Measurements from ENCODE around the gene KCNH8. TPM values are rescaled to one million over a fixed set of nuclear protein-coding genes. Genes with fewer than 3 reads are reported as not detected.

Gene KCNH8
- total and polyA plus RNA-seq, 10 of the 15 experiments (the other 5 are each of a cell fraction or from before 2014, with no cell fraction given), result under 0.01 to 0.18 (median 0.07) TPM; not detected in 2

- TF ChIP-seq ZNF384 (IDR thresholded peaks at IDR 0.05; ENCODE audit: borderline replicate concordance, low read depth, low read length), result no peak
- TF ChIP-seq TAF1 (IDR thresholded peaks at IDR 0.05; ENCODE audit: borderline replicate concordance, low read depth, low read length), result no peak
- no peak for TF ChIP-seq NR2C2 (IDR thresholded peaks at IDR 0.05; ENCODE audit: borderline replicate concordance, control insufficient read depth, insufficient read length, low read depth)
- TF ChIP-seq TCF12 (IDR thresholded peaks at IDR 0.05; ENCODE audit: low read depth, low read length), result no peak
- TF ChIP-seq GABPA (IDR thresholded peaks at IDR 0.05; ENCODE audit: low read depth), result 0 out of 2 replicates have a peak, but pooled peaks have one; percentile 35
- no peak for TF ChIP-seq RB1 (IDR thresholded peaks at IDR 0.05; ENCODE audit: borderline replicate concordance)
- no peak for TF ChIP-seq EGR1 (IDR thresholded peaks at IDR 0.05; ENCODE audit: borderline replicate concordance in 1 of 2, low read depth in 2 of 2, low read length in 2 of 2)
- TF ChIP-seq SMARCA5 (IDR thresholded peaks at IDR 0.05), result no peak
- TF ChIP-seq YBX1 (IDR thresholded peaks at IDR 0.05), result no peak
- no peak for TF ChIP-seq NRF1 (conservative IDR thresholded peaks at IDR 0.05; ENCODE audit: low read depth, low read length)
- TF ChIP-seq RUNX3 (IDR thresholded peaks at IDR 0.05; ENCODE audit: low read length), result peak; percentile 41; the same call in 1 of the 2 replicates
- TF ChIP-seq ELK1 (IDR thresholded peaks at IDR 0.05; ENCODE audit: low read depth, low read length), result no peak
- TF ChIP-seq STAT1 (conservative IDR thresholded peaks at IDR 0.05), result no peak
- TF ChIP-seq IRF4 (IDR thresholded peaks at IDR 0.05; ENCODE audit: low read depth, low read length), result no peak
- TF ChIP-seq EP300 (IDR thresholded peaks at IDR 0.05; ENCODE audit: borderline replicate concordance in 1 of 2, control insufficient read depth in 1 of 2, low read depth in 2 of 2, low read length in 2 of 2), result no peak
- no peak for TF ChIP-seq POLR2AphosphoS5 (IDR thresholded peaks at IDR 0.05; ENCODE audit: low read length)
- TF ChIP-seq ATF2 (IDR thresholded peaks at IDR 0.05; ENCODE audit: low read length), result peak; percentile 59; the same call in 1 of the 2 replicates
- no peak for TF ChIP-seq ZNF217 (IDR thresholded peaks at IDR 0.05)
- no peak for TF ChIP-seq PRDM15 (CRISPR knock-in tag; IDR thresholded peaks at IDR 0.05)
- no peak for TF ChIP-seq ZBED1 (IDR thresholded peaks at IDR 0.05; ENCODE audit: borderline replicate concordance)
- TF ChIP-seq ZNF687 (IDR thresholded peaks at IDR 0.05), result no peak
- peak; percentile 56; the same call in 1 of the 2 replicates for TF ChIP-seq NFIC (IDR thresholded peaks at IDR 0.05; ENCODE audit: low read depth, low read length)
Observed at GRCh38 chr3:19190602-19191001, 42.3 kb downstream of the KCNH8 start (continued).
